Measurements from ENCODE around the gene CRHR1.

Gene CRHR1

DNA sequence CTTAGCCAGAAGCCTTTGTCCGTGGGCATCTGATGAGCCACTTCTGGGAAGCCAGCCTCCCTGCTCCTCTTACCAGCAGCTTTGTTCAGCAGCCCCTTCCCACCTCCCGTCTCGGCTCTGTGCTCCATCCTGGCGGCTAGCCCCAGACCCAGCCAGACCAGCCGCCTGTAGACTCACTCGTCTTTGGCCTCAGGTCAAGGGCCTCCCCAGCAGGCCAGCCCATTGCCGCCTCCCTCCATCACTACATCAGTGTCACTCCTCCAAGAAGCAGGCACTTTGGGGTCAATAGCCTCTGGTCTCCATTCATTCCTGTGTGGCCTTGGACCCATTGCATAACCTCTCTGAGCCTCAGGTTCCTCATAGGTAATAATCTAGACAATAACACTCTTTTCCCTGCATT is 20.9 kb upstream of the CRHR1 start:
- H4K20me1 ChIP-seq (ENCODE audit: low read depth, low read length): no peaks in the 10 kb centered on the region
- H3K36me3 ChIP-seq (ENCODE audit: low read length): no peaks in the 10 kb centered on the region
- H3K27ac ChIP-seq (ENCODE audit: low read depth, low read length): no peak overlapping the region
- H3K4me2 ChIP-seq (ENCODE audit: low read depth, low read length, poor library complexity, severe bottlenecking): no peak overlapping the region
- no peak overlapping the region for H3K9ac ChIP-seq (ENCODE audit: low read length)
- H3K9me2 ChIP-seq (replicated peaks; ENCODE audit: insufficient read depth, low read length): no peaks in the 10 kb centered on the region
- H2AFZ ChIP-seq (ENCODE audit: low read depth, low read length, severe bottlenecking): no peak overlapping the region
- H3K4me3 ChIP-seq (ENCODE audit: insufficient read depth, low read length, poor library complexity, severe bottlenecking): no peak overlapping the region
- TF ChIP-seq, protein P1, sequence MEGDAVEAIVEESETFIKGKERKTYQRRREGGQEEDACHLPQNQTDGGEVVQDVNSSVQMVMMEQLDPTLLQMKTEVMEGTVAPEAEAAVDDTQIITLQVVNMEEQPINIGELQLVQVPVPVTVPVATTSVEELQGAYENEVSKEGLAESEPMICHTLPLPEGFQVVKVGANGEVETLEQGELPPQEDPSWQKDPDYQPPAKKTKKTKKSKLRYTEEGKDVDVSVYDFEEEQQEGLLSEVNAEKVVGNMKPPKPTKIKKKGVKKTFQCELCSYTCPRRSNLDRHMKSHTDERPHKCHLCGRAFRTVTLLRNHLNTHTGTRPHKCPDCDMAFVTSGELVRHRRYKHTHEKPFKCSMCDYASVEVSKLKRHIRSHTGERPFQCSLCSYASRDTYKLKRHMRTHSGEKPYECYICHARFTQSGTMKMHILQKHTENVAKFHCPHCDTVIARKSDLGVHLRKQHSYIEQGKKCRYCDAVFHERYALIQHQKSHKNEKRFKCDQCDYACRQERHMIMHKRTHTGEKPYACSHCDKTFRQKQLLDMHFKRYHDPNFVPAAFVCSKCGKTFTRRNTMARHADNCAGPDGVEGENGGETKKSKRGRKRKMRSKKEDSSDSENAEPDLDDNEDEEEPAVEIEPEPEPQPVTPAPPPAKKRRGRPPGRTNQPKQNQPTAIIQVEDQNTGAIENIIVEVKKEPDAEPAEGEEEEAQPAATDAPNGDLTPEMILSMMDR (IDR thresholded peaks at IDR 0.05; ENCODE audit: insufficient read depth, low read length, poor library complexity, severe bottlenecking): no peak
- TF ChIP-seq EZH2phosphoT487 (conservative IDR thresholded peaks at IDR 0.05; ENCODE audit: low read length): no peak
- no peaks in the 10 kb centered on the region for H3K79me2 ChIP-seq (ENCODE audit: insufficient read depth, low read length)
- no peaks in the 10 kb centered on the region for H3K27me3 ChIP-seq (ENCODE audit: low read length)
- H3K9me3 ChIP-seq (ENCODE audit: insufficient read depth, low read length): no peaks in the 10 kb centered on the region
- no peaks in the 10 kb centered on the region for H3F3A ChIP-seq (ENCODE audit: insufficient read depth)

DNA sequence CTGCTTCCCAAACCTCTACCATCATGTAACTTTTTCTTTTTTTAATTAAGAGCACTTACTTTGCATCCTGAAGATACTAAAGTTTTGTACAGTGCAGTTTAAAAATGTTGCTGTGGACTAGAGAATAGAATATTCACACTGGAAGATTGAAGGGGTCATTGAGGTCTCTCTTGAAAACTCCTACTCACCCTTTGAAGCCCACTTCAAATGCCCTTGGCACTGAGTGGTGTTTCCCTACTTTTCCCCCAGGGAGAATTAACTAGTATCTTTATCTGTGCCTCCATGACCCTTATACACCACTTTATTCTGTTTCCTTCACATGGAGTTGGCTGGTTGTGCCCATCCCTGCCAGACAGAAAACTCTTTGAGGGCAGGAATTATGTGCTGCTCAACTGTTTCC is 19.6 kb upstream of the CRHR1 start:
- no peaks in the 10 kb centered on the region for H3K9me3 ChIP-seq (ENCODE audit: insufficient read depth, low read length)
- H3K27me3 ChIP-seq (ENCODE audit: low read length): no peaks in the 10 kb centered on the region
- no peak overlapping the region for H3K4me3 ChIP-seq (ENCODE audit: insufficient read depth, low read length, poor library complexity, severe bottlenecking)
- no peak for TF ChIP-seq EZH2phosphoT487 (conservative IDR thresholded peaks at IDR 0.05; ENCODE audit: low read length)
- TF ChIP-seq, protein P1 (IDR thresholded peaks at IDR 0.05; ENCODE audit: insufficient read depth, low read length, poor library complexity, severe bottlenecking): no peak
- H3K9ac ChIP-seq (ENCODE audit: low read length): no peak overlapping the region
- H3K9me2 ChIP-seq (replicated peaks; ENCODE audit: insufficient read depth, low read length): no peaks in the 10 kb centered on the region
- H3K27ac ChIP-seq (ENCODE audit: low read depth, low read length): no peak overlapping the region
- no peak overlapping the region for H3K4me2 ChIP-seq (ENCODE audit: low read depth, low read length, poor library complexity, severe bottlenecking)
- no peak overlapping the region for H2AFZ ChIP-seq (ENCODE audit: low read depth, low read length, severe bottlenecking)
- H3K36me3 ChIP-seq (ENCODE audit: low read length): no peaks in the 10 kb centered on the region
- H3F3A ChIP-seq (ENCODE audit: insufficient read depth): no peaks in the 10 kb centered on the region
- H4K20me1 ChIP-seq (ENCODE audit: low read depth, low read length): no peaks in the 10 kb centered on the region
- no peaks in the 10 kb centered on the region for H3K79me2 ChIP-seq (ENCODE audit: insufficient read depth, low read length)

DNA sequence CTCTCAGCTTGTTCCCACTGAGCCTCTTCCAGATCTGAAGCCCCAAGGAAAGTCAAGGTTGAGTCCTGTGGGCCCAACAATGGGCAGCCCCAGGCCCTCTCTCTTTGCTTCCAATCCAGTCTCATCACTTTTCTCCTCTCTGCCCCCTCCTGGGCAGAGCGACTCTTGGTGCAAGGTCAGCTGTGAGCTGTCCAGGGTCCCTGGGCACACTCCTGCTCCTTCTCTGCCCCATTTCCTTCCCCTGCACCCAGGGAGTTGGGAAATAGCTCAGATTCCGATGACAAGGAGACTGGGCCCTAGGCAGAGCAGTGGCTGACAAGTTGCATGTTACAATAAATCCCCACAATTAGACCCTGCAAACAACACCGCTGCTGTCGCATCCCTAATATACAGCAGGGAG is 16.1 kb upstream of the CRHR1 start:
- Histone ChIP-seq H3F3A (ENCODE audit: insufficient read depth) (no peaks in the 10 kb centered on the region), H3K9ac (ENCODE audit: low read length) (no peak overlapping the region), H3K9me2 (replicated peaks; ENCODE audit: insufficient read depth, low read length) (no peaks in the 10 kb centered on the region), H3K4me3 (ENCODE audit: insufficient read depth, low read length, poor library complexity, severe bottlenecking) (no peak overlapping the region), H2AFZ (ENCODE audit: low read depth, low read length, severe bottlenecking) (no peak overlapping the region), H3K27me3 (ENCODE audit: low read length) (no peaks in the 10 kb centered on the region), H3K36me3 (ENCODE audit: low read length) (no peaks in the 10 kb centered on the region), H3K27ac (ENCODE audit: low read depth, low read length) (no peak overlapping the region), H3K9me3 (ENCODE audit: insufficient read depth, low read length) (no peaks in the 10 kb centered on the region), H4K20me1 (ENCODE audit: low read depth, low read length) (no peaks in the 10 kb centered on the region), H3K79me2 (ENCODE audit: insufficient read depth, low read length) (no peaks in the 10 kb centered on the region), H3K4me2 (ENCODE audit: low read depth, low read length, poor library complexity, severe bottlenecking) (no peak overlapping the region)
- TF ChIP-seq, protein P1 (IDR thresholded peaks at IDR 0.05; ENCODE audit: insufficient read depth, low read length, poor library complexity, severe bottlenecking): no peak
- no peak for TF ChIP-seq EZH2phosphoT487 (conservative IDR thresholded peaks at IDR 0.05; ENCODE audit: low read length)
